ENCODE data around the gene CA6. TPM values are rescaled to one million over a fixed set of nuclear protein-coding genes. Genes with fewer than 3 reads are reported as not detected.
"Not testable (repeated sequence)": the region's sequence is repeated elsewhere in the genome, so short reads cannot be mapped to it uniquely, and the experiment has no call there.

Gene CA6
- total RNA-seq, 1 donor from 2014 or later = not detected

GRCh38 chr1:8925406-8925805, 20.3 kb upstream of the CA6 start:
- Histone ChIP-seq H3K27ac (no peak overlapping the region), H3K4me3 (no peak overlapping the region), H3K27me3 (ENCODE audit: low read depth) (no peaks in the 10 kb centered on the region), H3K4me1 (no peaks in the 10 kb centered on the region), H3K9me3 (no peaks in the 10 kb centered on the region), H3K36me3 (no peaks in the 10 kb centered on the region)
- DNase-seq (no peak), ATAC-seq (no peak)
- TF ChIP-seq CTCF (IDR thresholded peaks at IDR 0.05) = no peak
- intact Hi-C loops (cut with DNase I) = no loop called here

- intact Hi-C loops (cut with DNase I) = no loop called here
- no peaks in the 10 kb centered on the region for H3K9me3 ChIP-seq
- no peaks in the 10 kb centered on the region for H3K27me3 ChIP-seq (ENCODE audit: low read depth)
- DNase-seq (no peak), ATAC-seq (no peak)
- no peaks in the 10 kb centered on the region for H3K4me1 ChIP-seq
- no peak overlapping the region for H3K4me3 ChIP-seq
- no peak overlapping the region for H3K27ac ChIP-seq
- H3K36me3 ChIP-seq = no peaks in the 10 kb centered on the region
- no peak for TF ChIP-seq CTCF (IDR thresholded peaks at IDR 0.05)
These were observed 19.7 kb upstream of the CA6 start for GRCh38 chr1:8925960-8926359.

- no peak for ATAC-seq
- Histone ChIP-seq H3K4me1 (no peaks in the 10 kb centered on the region), H3K9me3 (no peaks in the 10 kb centered on the region), H3K36me3 (no peaks in the 10 kb centered on the region), H3K4me3 (no peak overlapping the region), H3K27me3 (ENCODE audit: low read depth) (no peaks in the 10 kb centered on the region), H3K27ac (no peak overlapping the region)
- intact Hi-C loops (cut with DNase I) = no loop called here
- TF ChIP-seq CTCF (IDR thresholded peaks at IDR 0.05) = no peak
- no peak for DNase-seq
These were observed 18.7 kb upstream of the CA6 start for GRCh38 chr1:8926707-8927694.

GRCh38 chr1:8930116-8930515, 15.6 kb upstream of the CA6 start:
- H3K9me3 ChIP-seq = no peaks in the 10 kb centered on the region
- H3K36me3 ChIP-seq = no peaks in the 10 kb centered on the region
- no peak overlapping the region for H3K4me3 ChIP-seq
- H3K27me3 ChIP-seq (ENCODE audit: low read depth) = no peaks in the 10 kb centered on the region
- DNase-seq (no peak), ATAC-seq (no peak)
- intact Hi-C loops (cut with DNase I) = no loop called here
- no peak for TF ChIP-seq CTCF (IDR thresholded peaks at IDR 0.05)
- no peak overlapping the region for H3K27ac ChIP-seq
- no peaks in the 10 kb centered on the region for H3K4me1 ChIP-seq

- H3K4me1 ChIP-seq; H3K9me3 ChIP-seq; H3K27ac ChIP-seq; intact Hi-C loops (cut with DNase I); DNase-seq; H3K4me3 ChIP-seq; H3K27me3 ChIP-seq (ENCODE audit: low read depth); ATAC-seq; H3K36me3 ChIP-seq: not testable (repeated sequence)
These were observed 8.6 kb upstream of the CA6 start for GRCh38 chr1:8937051-8937450.

GRCh38 chr1:8937701-8938100, 8.0 kb upstream of the CA6 start:
- TF ChIP-seq CTCF (IDR thresholded peaks at IDR 0.05) = no peak
- intact Hi-C loops (cut with DNase I) = no loop called here
- no peaks in the 10 kb centered on the region for H3K9me3 ChIP-seq
- no peak overlapping the region for H3K4me3 ChIP-seq
- no peak overlapping the region for H3K27ac ChIP-seq
- DNase-seq = no peak
- ATAC-seq = peak; percentile 42 to 43
- H3K27me3 ChIP-seq (ENCODE audit: low read depth) = no peaks in the 10 kb centered on the region
- no peaks in the 10 kb centered on the region for H3K4me1 ChIP-seq
- no peaks in the 10 kb centered on the region for H3K36me3 ChIP-seq

All from lower lobe of right lung (tissue), 2 donors.